AG04449 (cell line): Measurements from ENCODE around the gene KLK3.
"Not testable (repeated sequence)": the region's sequence is repeated elsewhere in the genome, so short reads cannot be mapped to it uniquely, and the experiment has no call there.

ENCODE experiments used
- CTCF ChIA-PET: fragments of 350-600 bp; formaldehyde crosslinking; extraction: SDS; loops from one replicate; lab custom pipeline; 2021; ENCODE audit warnings: antibody characterized with exemption; lab: Yijun Ruan, JAX
- POLR2A ChIA-PET: fragments of 400-600, 350-600 bp; formaldehyde crosslinking; extraction: SDS; loops from one replicate; lab custom pipeline; 2020; ENCODE audit warnings: antibody characterized with exemption, inconsistent platforms; lab: Yijun Ruan, JAX
- DNase-seq: peaks from one replicate; pipeline ENCODE4 v3.0.0-alpha.2; 2010; ENCODE audit warnings: low read depth, low spot score
- H3K4me3 ChIP-seq: 2 replicates; pipeline ENCODE4 v1.5.1; 2011; ENCODE audit warnings: low read depth, mild to moderate bottlenecking, control low read depth, low read length
- CTCF ChIP-seq: IDR thresholded peaks from one replicate; pipeline ENCODE4 v1.5.1; 2011; ENCODE audit warnings: mild to moderate bottlenecking, moderate library complexity, low read length, control low read depth, inconsistent platforms; ENCODE audit not compliant: insufficient read depth; ENCODE audit errors: missing control alignments

KLK3 gene

DNA sequence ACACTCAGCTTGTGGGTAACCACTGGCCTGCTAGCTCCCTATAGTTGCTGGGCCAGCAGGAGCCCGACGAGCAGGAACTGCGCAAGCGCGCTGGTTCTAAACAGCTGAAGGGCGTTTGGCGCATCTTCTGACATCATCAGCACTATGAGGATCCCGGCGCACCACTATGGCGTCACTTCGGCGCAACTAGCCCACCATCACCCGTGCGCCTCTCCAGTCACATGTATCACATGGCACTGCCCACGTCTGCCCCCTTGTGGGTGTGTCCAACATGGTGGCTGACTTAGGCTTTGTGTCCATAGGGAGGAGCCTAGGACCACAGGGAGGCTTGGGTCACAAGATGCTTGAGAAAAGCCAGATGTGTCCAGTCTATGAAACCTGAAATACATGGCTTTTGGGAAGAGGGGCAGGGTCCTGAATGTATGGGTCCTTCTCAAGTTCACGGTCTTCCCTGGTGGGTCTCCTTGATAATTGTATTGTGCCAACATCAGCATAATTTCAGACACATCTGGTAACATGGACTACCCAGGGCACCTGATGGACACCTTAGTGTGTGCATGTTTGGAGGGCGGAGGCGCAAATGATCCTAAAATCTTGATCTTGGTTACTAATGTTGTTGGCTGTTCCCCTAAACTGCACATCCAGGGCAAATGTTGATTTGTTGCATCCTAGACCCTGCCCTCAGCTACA lies 38.5 kb downstream of the KLK3 start:
- no peak overlapping the region for H3K4me3 ChIP-seq
- DNase-seq = no peak
- no peak for TF ChIP-seq CTCF
- ChIA-PET CTCF (no interaction called here), POLR2A (no interaction called here)

DNA sequence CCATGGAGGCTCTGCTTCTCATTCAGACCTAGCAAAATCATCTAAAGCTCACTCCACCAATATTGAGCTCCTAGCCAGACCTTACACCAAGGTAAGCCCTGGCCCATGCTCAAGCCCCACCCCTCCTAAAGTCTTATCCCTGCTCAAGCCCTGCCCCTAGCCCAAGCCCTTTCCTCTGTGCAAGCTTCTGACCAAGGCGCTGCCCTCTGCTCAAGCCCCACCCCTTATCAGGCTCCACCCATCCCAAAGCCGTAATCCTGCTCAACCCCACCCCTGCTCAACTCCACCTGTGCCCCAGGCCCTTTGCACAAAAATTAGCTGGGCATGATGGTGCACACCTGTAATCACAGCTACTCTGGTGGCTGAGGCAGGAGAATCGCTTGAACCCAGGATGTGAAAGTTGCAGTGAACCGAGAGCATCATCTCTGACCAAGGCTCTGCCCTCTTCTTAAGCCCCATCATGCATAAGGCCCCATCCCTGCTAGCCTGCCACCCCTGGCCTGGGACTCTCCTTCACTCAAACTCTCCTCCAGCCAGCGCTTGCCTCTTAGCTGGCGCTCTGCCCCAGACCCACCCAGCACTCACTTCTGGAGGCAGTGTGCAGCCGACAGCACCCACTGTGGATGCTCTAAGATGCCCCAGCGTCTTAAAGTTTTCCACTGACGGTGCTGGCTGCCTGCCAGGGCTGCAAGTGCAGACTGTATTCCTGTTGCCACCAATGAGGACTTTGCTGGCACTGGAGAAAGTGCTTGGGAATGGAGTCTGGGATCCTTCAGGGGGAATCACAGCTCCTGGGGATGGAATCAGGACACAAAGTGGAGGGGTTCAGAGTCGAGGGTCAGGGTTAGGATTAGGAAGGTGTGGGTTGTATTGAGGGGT lies 40.0 kb downstream of the KLK3 start:
- TF ChIP-seq CTCF = no peak
- CTCF ChIA-PET = no interaction called here
- DNase-seq = no peak
- POLR2A ChIA-PET = no interaction called here
- H3K4me3 ChIP-seq = no peak overlapping the region

DNA sequence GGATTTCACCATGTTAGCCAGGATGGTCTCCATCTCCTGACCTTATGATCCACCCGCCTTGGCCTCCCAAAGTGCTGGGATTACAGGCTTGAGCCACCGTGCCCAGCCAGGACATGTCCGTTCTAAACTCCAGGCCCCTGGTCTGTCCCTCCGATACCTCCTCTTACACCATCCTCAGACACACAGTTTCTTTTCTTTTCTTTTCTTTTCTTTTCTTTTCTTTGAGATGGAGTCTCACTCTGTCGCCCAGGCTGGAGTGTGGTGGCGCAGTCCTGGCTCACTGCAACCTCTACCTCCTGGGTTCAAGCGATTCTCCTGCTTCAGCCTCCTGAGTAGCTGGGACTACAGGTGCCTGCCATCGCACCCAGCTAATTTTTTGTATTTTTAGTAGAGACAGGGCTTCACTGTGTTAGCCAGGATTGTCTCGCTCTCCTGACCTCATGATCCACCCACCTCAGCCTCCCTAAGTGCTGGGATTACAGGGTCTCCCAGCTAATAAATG lies 41.4 kb downstream of the KLK3 start:
- POLR2A ChIA-PET, H3K4me3 ChIP-seq, DNase-seq, CTCF ChIA-PET: not testable (repeated sequence)

- ChIA-PET POLR2A (no interaction called here), CTCF (no interaction called here)
- TF ChIP-seq CTCF = no peak
- no peak overlapping the region for H3K4me3 ChIP-seq
- no peak for DNase-seq
These were observed 42.0 kb downstream of the KLK3 start for GRCh38 chr19:50896591-50897190.

DNA sequence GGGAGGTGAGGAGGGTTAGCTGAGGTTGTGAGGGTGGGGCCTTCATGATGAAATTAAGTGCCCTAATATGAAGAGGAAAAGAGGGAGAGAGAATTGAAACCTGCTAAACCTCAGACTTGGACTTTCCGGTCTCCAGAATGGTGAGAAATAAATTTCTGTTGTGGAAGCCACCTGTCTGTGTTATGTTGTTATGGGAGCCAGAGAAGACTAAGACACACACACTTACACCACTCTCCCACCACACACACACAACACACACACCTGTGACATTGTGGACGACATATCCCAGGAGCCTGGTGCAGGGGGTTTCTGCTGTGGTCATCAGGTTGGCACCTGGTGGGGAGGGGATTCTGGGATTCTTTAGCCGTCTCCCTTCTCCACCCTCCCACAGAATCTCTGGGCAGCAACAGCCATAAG lies 42.5 kb downstream of the KLK3 start:
- CTCF ChIA-PET = no interaction called here
- H3K4me3 ChIP-seq = no peak overlapping the region
- no peak for DNase-seq
- POLR2A ChIA-PET = no interaction called here
- no peak for TF ChIP-seq CTCF

DNA sequence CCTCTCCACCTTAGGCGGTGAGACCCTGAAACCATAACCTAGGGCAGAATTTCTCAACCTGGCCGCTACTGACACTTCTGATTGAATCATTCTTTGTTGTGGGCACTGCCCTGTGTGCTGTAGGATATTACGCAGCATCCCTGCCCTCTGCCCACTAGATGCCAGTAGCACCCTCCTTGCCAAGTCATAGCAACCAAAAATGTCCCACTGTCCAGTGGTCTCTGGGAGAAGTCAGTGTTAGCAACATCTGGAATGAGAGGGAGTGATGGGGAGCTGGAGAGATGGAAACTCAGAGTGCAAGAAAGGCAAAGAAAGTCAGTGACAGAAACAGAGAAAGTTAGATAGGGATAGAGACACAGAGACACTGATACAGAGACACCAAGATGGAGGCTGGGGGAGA lies 42.9 kb downstream of the KLK3 start:
- ChIA-PET POLR2A (no interaction called here), CTCF (no interaction called here)
- DNase-seq = no peak
- no peak for TF ChIP-seq CTCF
- no peak overlapping the region for H3K4me3 ChIP-seq
